ENCODE data around the gene MAN2A2. TPM values are rescaled to one million over a fixed set of nuclear protein-coding genes. Genes with fewer than 3 reads are reported as not detected.

Gene MAN2A2
- total and polyA plus RNA-seq, 9 of the 15 experiments (the other 6 are each of a cell fraction or from before 2014, with no cell fraction given) = 7.3 to 151 (median 43.4) TPM

- no peak for TF ChIP-seq KHSRP (IDR thresholded peaks at IDR 0.05)
- TF ChIP-seq DPF2 (IDR thresholded peaks at IDR 0.05) = peak; percentile 70
- TF ChIP-seq JUND (IDR thresholded peaks at IDR 0.05; ENCODE audit: borderline replicate concordance, low read depth, low read length) = peak; percentile 87
- peak; percentile 88; the same call in 1 of the 3 replicates for TF ChIP-seq JUND (tag; IDR thresholded peaks at IDR 0.05; ENCODE audit: borderline replicate concordance, low read depth, low read length)
- no peak; the same call in 1 of the 2 replicates for TF ChIP-seq RNF2 (IDR thresholded peaks at IDR 0.05)
- TF ChIP-seq NFE2L1 (tag; IDR thresholded peaks at IDR 0.05; ENCODE audit: borderline replicate concordance, low read depth) = no peak
- TF ChIP-seq BCOR (IDR thresholded peaks at IDR 0.05) = 0 out of 2 replicates have a peak, but pooled peaks have one; percentile 21
- no peak for TF ChIP-seq MCM2 (IDR thresholded peaks at IDR 0.05; ENCODE audit: low read depth)
- no peak for TF ChIP-seq TGIF2 (CRISPR knock-in tag; IDR thresholded peaks at IDR 0.05)
- peak; percentile 78 for TF ChIP-seq ZNF316 (IDR thresholded peaks at IDR 0.05)
- no peak for TF ChIP-seq SNIP1 (IDR thresholded peaks at IDR 0.05; ENCODE audit: low read depth)
- no peak for TF ChIP-seq KAT2B (IDR thresholded peaks at IDR 0.05; ENCODE audit: low read depth, low read length)
- TF ChIP-seq ZNF57 (CRISPR knock-in tag; IDR thresholded peaks at IDR 0.05) = no peak
- TF ChIP-seq USF2 (CRISPR knock-in tag; IDR thresholded peaks at IDR 0.05) = no peak
- TF ChIP-seq HDAC6 (IDR thresholded peaks at IDR 0.05; ENCODE audit: low read depth, low read length) = no peak
- TF ChIP-seq RHOXF2B (CRISPR knock-in tag; conservative IDR thresholded peaks at IDR 0.05) = no peak
- no peak for TF ChIP-seq ZBTB5 (IDR thresholded peaks at IDR 0.05)
- no peak for TF ChIP-seq ZC3H4 (CRISPR knock-in tag; IDR thresholded peaks at IDR 0.05; ENCODE audit: borderline replicate concordance)
- no peak for TF ChIP-seq HOXB6 (CRISPR knock-in tag; IDR thresholded peaks at IDR 0.05; ENCODE audit: borderline replicate concordance)
- TF ChIP-seq ZBTB11 (CRISPR knock-in tag; IDR thresholded peaks at IDR 0.05) = 0 out of 6 replicates have a peak, but pooled peaks of 1 of the 3 experiments have one; percentile 24
- TF ChIP-seq ZNF740 (CRISPR knock-in tag; IDR thresholded peaks at IDR 0.05) = peak; percentile 43; the same call in 1 of the 2 replicates
- no peak for TF ChIP-seq ZNF740 (tag; IDR thresholded peaks at IDR 0.05)
- no peak for TF ChIP-seq DDX20 (tag; IDR thresholded peaks at IDR 0.05; ENCODE audit: low read depth)
- TF ChIP-seq MCM7 (IDR thresholded peaks at IDR 0.05) = no peak
Observed at GRCh38 chr15:90915808-90916440, 12.8 kb downstream of the MAN2A2 start (continued).
